HL-60 (cell line): ENCODE data around the gene CREB5.

ENCODE experiments used
- DNase-seq, 2 experiments: peaks; one replicate each; pipeline ENCODE4 v3.0.0-alpha.2; 2010 to 2020; ENCODE audit warnings: low read depth in 1 of 2, low spot score in 1 of 2
- H3K27ac ChIP-seq: fragments of 250-450 bp; sonication (Bioruptor Pico); replicated peaks from 2 replicates; pipeline ENCODE4 v1.5.1; 2020; ENCODE audit warnings: mild to moderate bottlenecking, moderate library complexity
- H3K27me3 ChIP-seq: fragments of 250-450 bp; sonication (Bioruptor Pico); 2 replicates; pipeline ENCODE4 v1.5.1; 2021; ENCODE audit warnings: mild to moderate bottlenecking, moderate library complexity; ENCODE audit not compliant: insufficient read depth, poor library complexity, severe bottlenecking
- H3K4me3 ChIP-seq: replicated peaks from 2 replicates; pipeline ENCODE4 v1.5.1; 2011; ENCODE audit warnings: mild to moderate bottlenecking, control low read depth, low read length; ENCODE audit not compliant: insufficient read depth
- GABPA ChIP-seq: IDR thresholded peaks from 2 replicates; pipeline ENCODE4 v1.6.1; 2012; ENCODE audit warnings: low read depth
- POLR2AphosphoS5 ChIP-seq: IDR thresholded peaks from 2 replicates; pipeline ENCODE4 v1.6.1; 2012; ENCODE audit warnings: low read depth
- SPI1 ChIP-seq: IDR thresholded peaks from 2 replicates; pipeline ENCODE4 v1.6.1; 2012; ENCODE audit warnings: low read depth, mild to moderate bottlenecking, borderline replicate concordance
- TF ChIP-seq, protein P1 (sequence below): IDR thresholded peaks from one replicate; pipeline ENCODE4 v1.5.1; 2011; ENCODE audit warnings: low read length, control low read depth, inconsistent platforms; ENCODE audit not compliant: insufficient read depth
- TF ChIP-seq, protein P2 (sequence below): IDR thresholded peaks from 2 replicates; pipeline ENCODE4 v1.6.1; 2012; ENCODE audit warnings: low read depth; ENCODE audit not compliant: insufficient replicate concordance

The CREB5 gene

DNA sequence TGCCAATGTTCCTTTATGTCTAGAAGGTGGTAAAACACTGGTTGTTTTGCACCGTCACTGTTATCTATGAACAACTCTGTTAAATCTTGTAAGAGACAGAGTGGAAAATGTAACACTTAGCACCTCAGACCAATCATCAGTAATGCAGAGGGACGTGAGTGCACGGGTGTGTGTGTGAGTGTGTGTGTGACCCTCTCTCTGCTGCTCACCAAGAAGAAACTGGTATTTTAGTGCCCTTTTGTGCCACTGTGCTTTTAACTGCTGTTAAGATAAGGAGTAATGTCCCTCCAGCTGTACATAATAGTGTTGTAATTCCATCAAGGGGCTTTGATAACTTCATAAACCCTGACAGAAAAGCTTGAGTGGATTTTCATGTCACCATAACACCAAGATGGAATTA, 130.1 kb downstream of the CREB5 start:
- H3K4me3 ChIP-seq, result no peak overlapping the region
- peaks cover 12% of the 10 kb centered on the region for H3K27me3 ChIP-seq
- TF ChIP-seq, protein P1, sequence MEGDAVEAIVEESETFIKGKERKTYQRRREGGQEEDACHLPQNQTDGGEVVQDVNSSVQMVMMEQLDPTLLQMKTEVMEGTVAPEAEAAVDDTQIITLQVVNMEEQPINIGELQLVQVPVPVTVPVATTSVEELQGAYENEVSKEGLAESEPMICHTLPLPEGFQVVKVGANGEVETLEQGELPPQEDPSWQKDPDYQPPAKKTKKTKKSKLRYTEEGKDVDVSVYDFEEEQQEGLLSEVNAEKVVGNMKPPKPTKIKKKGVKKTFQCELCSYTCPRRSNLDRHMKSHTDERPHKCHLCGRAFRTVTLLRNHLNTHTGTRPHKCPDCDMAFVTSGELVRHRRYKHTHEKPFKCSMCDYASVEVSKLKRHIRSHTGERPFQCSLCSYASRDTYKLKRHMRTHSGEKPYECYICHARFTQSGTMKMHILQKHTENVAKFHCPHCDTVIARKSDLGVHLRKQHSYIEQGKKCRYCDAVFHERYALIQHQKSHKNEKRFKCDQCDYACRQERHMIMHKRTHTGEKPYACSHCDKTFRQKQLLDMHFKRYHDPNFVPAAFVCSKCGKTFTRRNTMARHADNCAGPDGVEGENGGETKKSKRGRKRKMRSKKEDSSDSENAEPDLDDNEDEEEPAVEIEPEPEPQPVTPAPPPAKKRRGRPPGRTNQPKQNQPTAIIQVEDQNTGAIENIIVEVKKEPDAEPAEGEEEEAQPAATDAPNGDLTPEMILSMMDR, result no peak
- no peak for TF ChIP-seq GABPA
- TF ChIP-seq SPI1, result no peak
- TF ChIP-seq POLR2AphosphoS5, result no peak
- TF ChIP-seq, protein P2, sequence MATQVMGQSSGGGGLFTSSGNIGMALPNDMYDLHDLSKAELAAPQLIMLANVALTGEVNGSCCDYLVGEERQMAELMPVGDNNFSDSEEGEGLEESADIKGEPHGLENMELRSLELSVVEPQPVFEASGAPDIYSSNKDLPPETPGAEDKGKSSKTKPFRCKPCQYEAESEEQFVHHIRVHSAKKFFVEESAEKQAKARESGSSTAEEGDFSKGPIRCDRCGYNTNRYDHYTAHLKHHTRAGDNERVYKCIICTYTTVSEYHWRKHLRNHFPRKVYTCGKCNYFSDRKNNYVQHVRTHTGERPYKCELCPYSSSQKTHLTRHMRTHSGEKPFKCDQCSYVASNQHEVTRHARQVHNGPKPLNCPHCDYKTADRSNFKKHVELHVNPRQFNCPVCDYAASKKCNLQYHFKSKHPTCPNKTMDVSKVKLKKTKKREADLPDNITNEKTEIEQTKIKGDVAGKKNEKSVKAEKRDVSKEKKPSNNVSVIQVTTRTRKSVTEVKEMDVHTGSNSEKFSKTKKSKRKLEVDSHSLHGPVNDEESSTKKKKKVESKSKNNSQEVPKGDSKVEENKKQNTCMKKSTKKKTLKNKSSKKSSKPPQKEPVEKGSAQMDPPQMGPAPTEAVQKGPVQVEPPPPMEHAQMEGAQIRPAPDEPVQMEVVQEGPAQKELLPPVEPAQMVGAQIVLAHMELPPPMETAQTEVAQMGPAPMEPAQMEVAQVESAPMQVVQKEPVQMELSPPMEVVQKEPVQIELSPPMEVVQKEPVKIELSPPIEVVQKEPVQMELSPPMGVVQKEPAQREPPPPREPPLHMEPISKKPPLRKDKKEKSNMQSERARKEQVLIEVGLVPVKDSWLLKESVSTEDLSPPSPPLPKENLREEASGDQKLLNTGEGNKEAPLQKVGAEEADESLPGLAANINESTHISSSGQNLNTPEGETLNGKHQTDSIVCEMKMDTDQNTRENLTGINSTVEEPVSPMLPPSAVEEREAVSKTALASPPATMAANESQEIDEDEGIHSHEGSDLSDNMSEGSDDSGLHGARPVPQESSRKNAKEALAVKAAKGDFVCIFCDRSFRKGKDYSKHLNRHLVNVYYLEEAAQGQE, result no peak
- H3K27ac ChIP-seq, result no peak overlapping the region
- DNase-seq, result no peak

DNA sequence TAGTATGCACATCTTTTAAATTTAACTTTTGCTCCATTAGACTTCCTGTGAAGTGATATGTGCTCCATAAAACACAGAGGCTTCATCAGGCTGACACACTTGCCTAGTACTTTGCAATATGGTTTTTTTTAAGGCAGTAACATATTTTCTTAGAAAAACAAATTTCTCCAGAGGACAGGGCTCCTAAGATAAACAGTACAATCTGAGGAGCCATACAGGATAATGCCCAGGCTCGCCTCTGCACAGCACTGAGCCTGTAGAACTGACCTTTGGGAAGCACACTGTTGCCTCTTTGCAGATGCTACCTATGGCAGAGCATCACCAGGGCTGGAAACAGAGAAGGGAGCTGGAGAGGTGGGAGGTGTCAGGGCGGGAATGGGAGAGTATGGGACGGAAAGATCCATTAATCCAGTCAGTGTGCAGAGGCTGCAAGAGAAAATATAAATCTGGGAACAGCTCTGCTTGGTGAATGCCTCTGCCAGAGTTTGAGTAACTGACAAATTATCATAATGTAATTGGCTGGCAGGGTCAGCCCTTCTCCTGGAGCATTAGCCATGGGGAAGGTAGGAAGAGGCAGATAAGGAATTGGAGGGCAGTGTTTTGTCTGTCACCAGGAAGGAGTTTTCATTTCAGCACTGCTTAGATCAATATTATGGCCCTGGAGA, 132.3 kb downstream of the CREB5 start:
- H3K27ac ChIP-seq, result no peak overlapping the region
- H3K27me3 ChIP-seq, result peaks cover 11% of the 10 kb centered on the region
- H3K4me3 ChIP-seq, result no peak overlapping the region
- no peak for TF ChIP-seq GABPA
- TF ChIP-seq POLR2AphosphoS5, result no peak
- no peak for TF ChIP-seq SPI1
- no peak for DNase-seq

DNA sequence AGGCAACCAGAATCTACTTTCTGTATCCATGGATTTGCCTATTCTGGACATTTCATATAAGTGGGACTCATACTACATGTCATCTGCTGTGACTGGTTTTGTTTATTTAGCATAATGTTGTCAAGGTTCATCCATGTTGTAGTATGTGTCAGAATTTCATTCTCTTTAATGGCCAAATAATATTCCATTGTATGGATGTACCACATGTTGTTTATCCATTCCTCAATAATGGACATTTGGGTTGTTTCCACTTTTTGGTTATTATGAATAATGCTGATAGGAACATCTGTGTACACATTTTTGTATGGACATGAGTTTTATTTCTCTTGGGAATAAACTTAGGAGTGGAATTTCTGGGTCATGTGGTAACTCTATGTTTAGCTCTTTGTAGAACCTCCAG, 133.7 kb downstream of the CREB5 start:
- DNase-seq, result no peak
- Histone ChIP-seq H3K4me3 (no peak overlapping the region), H3K27me3 (peaks cover 10% of the 10 kb centered on the region), H3K27ac (no peak overlapping the region)
- TF ChIP-seq, protein P2, result no peak

DNA sequence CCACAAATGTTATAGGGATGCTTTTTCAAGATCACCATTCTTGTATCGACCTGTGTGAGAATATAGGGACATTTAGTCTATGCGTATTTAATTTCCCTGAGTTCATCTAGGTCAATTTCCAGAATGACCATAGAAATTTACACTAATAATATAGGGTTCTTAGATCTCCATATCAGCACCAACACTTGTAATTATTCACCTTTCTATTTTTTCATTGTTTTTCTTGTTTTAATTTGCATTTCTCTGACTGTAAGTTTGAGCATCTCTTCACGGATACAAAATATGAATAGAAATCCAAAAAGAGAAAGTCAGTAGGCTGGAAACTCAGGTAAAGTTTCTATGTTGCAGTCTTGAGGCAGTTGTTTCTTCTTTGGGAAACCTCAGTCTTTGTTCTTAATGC, 134.8 kb downstream of the CREB5 start:
- peaks cover 1% of the 10 kb centered on the region for H3K27me3 ChIP-seq
- DNase-seq, result no peak
- H3K27ac ChIP-seq, result no peak overlapping the region
- TF ChIP-seq GABPA (no peak), POLR2AphosphoS5 (no peak), SPI1 (no peak)
- TF ChIP-seq, protein P1, result no peak
- TF ChIP-seq, protein P2, result no peak
- no peak overlapping the region for H3K4me3 ChIP-seq
